ENCODE results near the gene TAS1R3. TPM values are rescaled to one million over a fixed set of nuclear protein-coding genes. Genes with fewer than 3 reads are reported as not detected.

The TAS1R3 gene
- total RNA-seq, 1 experiment from 2014 or later, result 0.28 TPM

DNA sequence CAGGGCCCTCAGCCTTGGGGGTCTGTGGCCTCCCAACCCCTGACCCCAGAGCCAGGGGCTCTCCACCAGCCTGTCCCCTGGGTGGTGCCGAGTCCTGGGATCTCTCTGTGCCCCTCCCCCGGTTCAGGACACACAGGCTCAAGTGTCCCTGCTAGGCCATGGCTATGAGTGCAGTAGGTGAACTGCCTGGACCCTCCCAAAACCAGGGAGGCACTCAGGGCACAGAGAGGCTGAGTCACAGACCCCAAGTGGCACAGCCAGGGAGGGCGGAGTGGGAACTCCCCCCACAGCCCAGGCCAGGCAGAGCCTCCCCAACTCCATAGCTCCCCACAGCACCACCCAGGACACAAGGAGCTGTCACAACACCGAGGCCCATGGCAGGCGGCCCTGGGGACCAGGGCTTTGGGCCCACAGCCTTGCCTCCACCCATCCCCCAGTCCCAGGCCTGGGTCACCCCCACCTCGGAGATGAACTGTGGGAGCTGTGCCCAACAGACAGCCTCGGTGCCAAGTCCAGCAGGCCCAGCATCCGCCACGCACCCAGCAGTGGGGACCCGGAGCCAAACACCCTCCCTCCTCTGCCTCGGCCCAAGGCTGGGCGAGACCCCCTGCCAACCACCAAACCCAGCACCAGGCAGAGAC lies 14.9 kb downstream of the TAS1R3 start:
- H3K4me2 ChIP-seq (ENCODE audit: insufficient read depth, insufficient read length, low read length), result no peak overlapping the region
- peaks cover 6 to 15% of the 10 kb centered on the region in 2 experiments for H3K4me1 Mint-ChIP-seq

More for the DNA sequence above, 14.9 kb downstream of the TAS1R3 start:
- Histone ChIP-seq H4K8ac (replicated peaks; ENCODE audit: insufficient read length, low read depth, low read length) (no peak overlapping the region), H3K23ac (ENCODE audit: insufficient read length, low read depth, low read length) (no peak overlapping the region), H2AK5ac (ENCODE audit: insufficient read length, low read length) (no peak overlapping the region), H3K79me2 (ENCODE audit: insufficient read depth, low read length) (peaks cover 3% of the 10 kb centered on the region; the same call in 1 of the 2 replicates), H4K91ac (ENCODE audit: insufficient read length, low read depth, low read length) (no peak overlapping the region), H2BK15ac (ENCODE audit: low read depth, low read length) (no peak overlapping the region), H3K14ac (ENCODE audit: insufficient read depth, low read length) (no peak overlapping the region), H2AFZ (ENCODE audit: low read length) (no peak overlapping the region), H3K27ac (ENCODE audit: insufficient read length, low read depth, low read length) (no peak overlapping the region), H2BK5ac (ENCODE audit: insufficient read length, low read length) (no peak overlapping the region), H3K23me2 (ENCODE audit: insufficient read length, low read depth, low read length, poor library complexity, severe bottlenecking) (peaks cover 9% of the 10 kb centered on the region), H3K9me3 (ENCODE audit: control insufficient read depth, low read depth, low read length) (no peaks in the 10 kb centered on the region), H4K5ac (ENCODE audit: insufficient read length, low read depth, low read length) (no peak overlapping the region), H4K20me1 (ENCODE audit: control insufficient read depth, insufficient read depth, insufficient read length) (peaks cover 3% of the 10 kb centered on the region), H3K18ac (ENCODE audit: insufficient read length, low read depth, low read length) (no peak overlapping the region), H2BK12ac (ENCODE audit: insufficient read length, low read depth, low read length) (no peak overlapping the region), H3T11ph (ENCODE audit: low read length) (no peak overlapping the region), H3K27me3 (ENCODE audit: insufficient read depth, low read length) (no peaks in the 10 kb centered on the region), H3K79me1 (ENCODE audit: insufficient read depth, low read depth, low read length, poor library complexity, severe bottlenecking) (peaks cover 13% of the 10 kb centered on the region), H3K9ac (ENCODE audit: extremely low read depth, insufficient read length, low read length) (no peak overlapping the region), H3K4ac (ENCODE audit: low read depth, low read length) (no peak overlapping the region), H3K56ac (ENCODE audit: insufficient read length, low read depth, low read length) (no peak overlapping the region), H2BK20ac (ENCODE audit: low read depth, low read length, poor library complexity, severe bottlenecking) (no peak overlapping the region), H2BK120ac (ENCODE audit: low read depth, low read length, poor library complexity, severe bottlenecking) (no peak overlapping the region), H3K4me1 (ENCODE audit: insufficient read depth, low read length) (no peaks in the 10 kb centered on the region; the same call in 1 of the 2 replicates)
- TF ChIP-seq, protein P1, sequence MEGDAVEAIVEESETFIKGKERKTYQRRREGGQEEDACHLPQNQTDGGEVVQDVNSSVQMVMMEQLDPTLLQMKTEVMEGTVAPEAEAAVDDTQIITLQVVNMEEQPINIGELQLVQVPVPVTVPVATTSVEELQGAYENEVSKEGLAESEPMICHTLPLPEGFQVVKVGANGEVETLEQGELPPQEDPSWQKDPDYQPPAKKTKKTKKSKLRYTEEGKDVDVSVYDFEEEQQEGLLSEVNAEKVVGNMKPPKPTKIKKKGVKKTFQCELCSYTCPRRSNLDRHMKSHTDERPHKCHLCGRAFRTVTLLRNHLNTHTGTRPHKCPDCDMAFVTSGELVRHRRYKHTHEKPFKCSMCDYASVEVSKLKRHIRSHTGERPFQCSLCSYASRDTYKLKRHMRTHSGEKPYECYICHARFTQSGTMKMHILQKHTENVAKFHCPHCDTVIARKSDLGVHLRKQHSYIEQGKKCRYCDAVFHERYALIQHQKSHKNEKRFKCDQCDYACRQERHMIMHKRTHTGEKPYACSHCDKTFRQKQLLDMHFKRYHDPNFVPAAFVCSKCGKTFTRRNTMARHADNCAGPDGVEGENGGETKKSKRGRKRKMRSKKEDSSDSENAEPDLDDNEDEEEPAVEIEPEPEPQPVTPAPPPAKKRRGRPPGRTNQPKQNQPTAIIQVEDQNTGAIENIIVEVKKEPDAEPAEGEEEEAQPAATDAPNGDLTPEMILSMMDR (conservative IDR thresholded peaks at IDR 0.05), result no peak
- WGBS (ENCODE audit: extremely low coverage, insufficient read length, low lambda C conversion rate), result no CpG with 5 or more reads among the region's 12 CpGs
- Mint-ChIP-seq H3K27me3 (ENCODE audit: low read depth) (no peaks in the 10 kb centered on the region), H3K4me3 (no peak overlapping the region), H3K9me3 (peaks cover 0 to 4% of the 10 kb centered on the region in 2 experiments; a peak in 2 of 5 replicates), H3K36me3 (ENCODE audit: insufficient read depth in 1 of 3, low read depth in 3 of 3) (peaks cover 12 to 13% (median 12%) of the 10 kb centered on the region in 3 experiments), H3K27ac (no peak overlapping the region)
- DNase-seq, result no peak
